OCI-M2 (cell line): ENCODE measurements around the gene ESCO1.
"Not testable (repeated sequence)": the region's sequence is repeated elsewhere in the genome, so short reads cannot be mapped to it uniquely, and the experiment has no call there.

Experiments
- DNase-seq: peaks from one replicate; lab custom pipeline; 2025; ENCODE audit not compliant: unreplicated experiment; lab: John Stamatoyannopoulos, UW

Gene ESCO1

GRCh38 chr18:21592361-21592760, 8.1 kb downstream of the ESCO1 start:
- DNase-seq: not testable (repeated sequence)

- DNase-seq: no peak
Observed at GRCh38 chr18:21584391-21584790, 16.1 kb downstream of the ESCO1 start.

DNA sequence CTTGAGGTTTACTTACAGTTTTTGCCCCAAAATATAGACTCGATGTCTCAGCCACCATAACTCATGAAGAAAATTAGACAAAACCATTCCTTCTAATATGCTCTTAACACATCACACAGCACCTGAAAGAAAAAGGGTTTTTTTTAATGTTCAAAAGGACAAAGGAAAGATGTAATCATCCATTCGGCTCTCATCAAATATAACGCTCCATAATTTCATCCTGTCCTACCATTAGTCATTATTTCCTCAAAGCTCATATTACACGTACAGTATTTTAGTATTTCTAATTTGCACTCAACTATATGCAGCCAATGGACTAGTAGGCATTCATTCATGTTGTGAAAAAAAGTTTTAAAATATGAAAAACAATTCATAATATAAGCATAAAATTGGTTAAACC, 24.8 kb downstream of the ESCO1 start:
- DNase-seq: no peak

DNA sequence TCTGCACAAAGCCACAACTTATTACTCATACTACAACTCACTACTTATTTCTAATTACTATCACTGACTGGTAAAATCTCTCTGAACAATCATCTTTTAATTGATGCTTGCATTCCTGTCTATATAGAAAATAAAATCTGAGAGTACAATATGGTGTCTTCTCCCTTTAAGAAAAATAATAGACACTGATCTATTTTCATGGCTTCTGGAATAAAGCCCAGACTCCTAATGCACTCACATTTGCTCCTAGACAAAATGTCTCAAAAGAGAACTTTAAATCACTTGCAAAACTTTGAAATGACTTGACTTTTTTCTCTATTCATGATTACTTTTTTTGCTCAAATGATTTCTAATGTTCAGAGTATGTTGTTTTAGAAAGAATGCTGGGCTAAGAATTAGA, 28.7 kb downstream of the ESCO1 start:
- no peak for DNase-seq

GRCh38 chr18:21559195-21559594, 41.3 kb downstream of the ESCO1 start:
- DNase-seq: no peak

- no peak for DNase-seq
Observed at GRCh38 chr18:21557607-21558253, 42.8 kb downstream of the ESCO1 start.

DNA sequence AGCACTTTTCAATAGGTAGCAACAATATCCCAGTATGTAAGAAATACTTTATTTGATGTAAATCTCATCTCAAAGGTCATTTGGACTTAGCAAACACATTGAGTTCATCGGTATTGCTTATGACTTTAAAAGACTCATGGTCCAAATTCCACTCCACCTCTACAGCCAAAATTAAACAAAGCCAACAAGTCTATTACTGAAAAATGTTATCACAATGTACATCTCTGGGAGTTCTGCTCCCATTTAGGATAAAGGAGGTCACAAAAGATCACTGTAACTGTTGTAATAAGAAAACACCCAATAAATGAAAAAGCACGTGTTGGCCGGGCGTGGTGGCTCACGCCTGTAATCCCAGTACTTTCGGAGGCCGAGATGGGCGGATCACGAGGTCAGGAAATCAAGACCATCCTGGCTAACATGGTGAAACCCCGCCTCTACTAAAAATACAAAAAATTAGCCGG, 50.0 kb downstream of the ESCO1 start:
- no peak for DNase-seq

- no peak for DNase-seq
Observed at GRCh38 chr18:21548647-21549046, 51.9 kb downstream of the ESCO1 start.

GRCh38 chr18:21546423-21546822, 54.1 kb downstream of the ESCO1 start:
- no peak for DNase-seq

- no peak for DNase-seq
Observed at GRCh38 chr18:21538230-21538629, 62.3 kb downstream of the ESCO1 start.

DNA sequence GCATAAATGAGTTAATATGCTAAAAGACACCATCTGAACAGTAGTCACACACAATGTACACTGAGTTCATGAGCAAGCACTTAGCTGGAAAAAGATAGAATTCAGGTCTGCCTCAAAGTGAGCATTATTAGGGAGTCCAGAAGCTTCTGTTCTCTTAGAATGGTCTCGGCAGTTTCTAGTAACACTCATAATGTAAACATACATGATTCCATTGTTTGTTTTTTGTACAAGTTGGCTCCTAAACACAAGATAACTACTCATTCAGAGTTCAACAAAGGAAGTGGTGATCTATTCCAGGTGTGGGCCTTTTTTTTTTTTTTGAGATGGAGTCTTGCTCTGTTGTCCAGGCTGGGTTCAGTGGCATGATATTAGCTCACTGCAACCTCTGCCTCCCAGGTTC, 66.2 kb downstream of the ESCO1 start:
- DNase-seq: no peak

DNA sequence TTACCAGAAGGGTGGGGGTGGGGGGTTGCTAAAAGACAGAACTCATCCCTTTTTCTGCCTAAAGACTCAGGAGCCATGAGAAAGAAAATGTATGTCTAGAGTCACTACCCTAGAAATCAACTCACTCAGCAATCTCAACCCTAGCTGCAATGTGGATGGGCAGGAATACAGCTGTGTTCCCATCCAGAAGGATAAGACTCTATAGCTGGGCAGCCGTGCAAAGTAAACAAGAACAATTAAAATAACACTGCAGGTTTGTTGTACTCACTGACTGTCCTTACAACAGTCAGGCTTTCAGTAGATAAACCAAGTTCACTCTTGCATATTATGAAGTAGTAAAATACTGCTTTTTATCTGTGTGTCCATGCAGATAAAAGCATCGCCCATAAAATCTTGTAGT, 74.0 kb downstream of the ESCO1 start:
- no peak for DNase-seq

- DNase-seq: no peak
Observed at GRCh38 chr18:21525916-21526315, 74.6 kb downstream of the ESCO1 start.

- no peak for DNase-seq
Observed at GRCh38 chr18:21522530-21522929, 78.0 kb downstream of the ESCO1 start.

- DNase-seq: no peak
Observed at GRCh38 chr18:21513741-21514140, 86.8 kb downstream of the ESCO1 start.

GRCh38 chr18:21513292-21513691, 87.2 kb downstream of the ESCO1 start:
- no peak for DNase-seq

GRCh38 chr18:21509062-21509461, 91.4 kb downstream of the ESCO1 start:
- DNase-seq: no peak

DNA sequence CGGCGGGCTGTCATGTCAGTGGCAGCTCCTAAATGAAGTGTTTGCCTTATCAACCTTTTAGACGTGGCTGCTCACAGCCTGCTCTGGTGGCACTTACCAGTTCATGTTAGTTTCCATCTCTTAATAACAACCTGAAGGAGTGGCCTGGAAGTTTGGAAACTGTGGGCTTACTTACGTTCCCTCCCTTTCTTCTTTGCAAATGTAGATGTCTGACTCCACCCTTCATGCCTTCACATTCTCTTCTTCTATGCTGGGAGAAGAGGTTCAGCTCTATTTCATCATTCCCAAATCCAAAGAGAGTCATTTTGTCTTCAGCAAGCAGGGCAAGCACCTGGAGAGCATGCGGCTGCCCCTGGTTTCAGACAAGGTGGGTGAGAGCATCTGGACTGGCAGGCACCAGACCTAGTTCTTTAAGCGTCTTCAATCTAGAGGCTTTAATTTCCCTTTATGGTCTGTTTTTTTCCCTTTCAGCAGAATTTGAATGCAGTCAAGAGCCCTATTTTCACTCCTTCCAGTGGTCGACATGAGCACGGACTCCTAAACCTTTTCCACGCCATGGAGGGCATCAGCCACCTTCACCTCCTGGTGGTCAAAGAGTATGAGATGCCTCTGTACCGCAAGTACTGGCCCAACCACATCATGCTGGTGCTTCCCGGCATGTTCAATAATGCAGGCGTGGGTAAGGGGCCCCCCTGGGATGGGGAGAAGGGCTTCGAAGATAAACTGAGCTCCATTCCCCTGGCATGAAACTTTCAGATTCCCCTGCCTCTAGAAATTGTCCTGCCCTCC, 92.4 kb downstream of the ESCO1 start:
- no peak for DNase-seq

GRCh38 chr18:21502661-21503060, 97.8 kb downstream of the ESCO1 start:
- DNase-seq: no peak

DNA sequence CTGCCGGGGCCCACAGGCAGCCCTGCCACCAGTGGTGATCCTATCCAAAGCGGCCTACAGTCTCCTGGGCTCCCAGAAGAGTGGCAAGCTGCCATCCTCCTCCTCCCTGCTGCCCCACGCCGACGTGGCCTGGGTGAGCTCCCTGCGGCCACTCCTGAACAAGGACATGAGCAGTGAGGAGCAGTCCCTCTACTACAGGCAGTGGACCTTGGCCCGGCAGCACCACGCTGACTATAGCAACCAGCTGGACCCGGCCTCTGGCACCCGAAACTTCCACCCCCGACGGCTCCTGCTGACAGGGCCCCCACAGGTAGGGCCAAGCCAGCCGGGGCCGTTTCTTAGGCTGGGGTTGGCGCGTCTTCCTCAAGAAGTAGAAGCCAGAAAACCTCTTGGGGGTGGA, 100.5 kb downstream of the ESCO1 start:
- DNase-seq: no peak

- DNase-seq: no peak
Observed at GRCh38 chr18:21496277-21496835, 104.1 kb downstream of the ESCO1 start.

GRCh38 chr18:21490748-21491147, 109.8 kb downstream of the ESCO1 start:
- DNase-seq: no peak
